HepG2 (cell line): ENCODE data around the gene RUSF1. TPM values are rescaled to one million over a fixed set of nuclear protein-coding genes. Genes with fewer than 3 reads are reported as not detected.

Experiments used
- ESRRA ChIP-seq: sonication (generic); formaldehyde crosslinking; IDR thresholded peaks from 2 replicates; pipeline ENCODE4 v1.5.1; 2020; ENCODE audit warnings: mild to moderate bottlenecking, low read depth, missing genetic modification reagents
- GATAD2A ChIP-seq: IDR thresholded peaks from 2 replicates; pipeline ENCODE4 v1.6.1; 2016
- NCOA1 ChIP-seq: sonication (generic); formaldehyde crosslinking; IDR thresholded peaks from 2 replicates; pipeline ENCODE4 v1.9.0; 2021; ENCODE audit warnings: missing genetic modification reagents
- RXRA ChIP-seq: sonication (generic); formaldehyde crosslinking; IDR thresholded peaks from 2 replicates; pipeline ENCODE4 v1.5.1; 2020; ENCODE audit warnings: missing genetic modification reagents
- TOPORS ChIP-seq: sonication (generic); formaldehyde crosslinking; IDR thresholded peaks from 2 replicates; pipeline ENCODE4 v1.8.0; 2023; ENCODE audit warnings: mild to moderate bottlenecking, missing genetic modification reagents
- ZNF12 ChIP-seq: sonication (generic); formaldehyde crosslinking; IDR thresholded peaks from 2 replicates; pipeline ENCODE4 v1.5.0; 2020; ENCODE audit warnings: missing genetic modification reagents
- ZNF121 ChIP-seq: sonication (generic); formaldehyde crosslinking; IDR thresholded peaks from 2 replicates; pipeline ENCODE4 v1.5.0; 2020; ENCODE audit warnings: mild to moderate bottlenecking, missing genetic modification reagents
- ZNF468 ChIP-seq: sonication (generic); formaldehyde crosslinking; IDR thresholded peaks from 2 replicates; pipeline ENCODE4 v1.8.0; 2022; ENCODE audit warnings: mild to moderate bottlenecking, moderate library complexity, missing genetic modification reagents
- polyA plus RNA-seq, 8 experiments: library from polyadenylated mRNA; depleted of rRNA in 3 of 8; stranded (reverse) in 7 of 8; unstranded in 1 of 8; fragments of >200 nt; fragmentation: Illumina TruSeq in 4 of 8; extraction: Trizol in 4 of 8; gene quantifications; 2 replicates each; pipeline versions ENCODE4 v1.2.1 to v1.2.3, GENCODE V29; 2011 to 2016; ENCODE audit warnings: low read depth in 4 of 8, missing spikeins in 1 of 8, mixed read lengths in 1 of 8; ENCODE audit not compliant: insufficient read depth in 1 of 8
- total RNA-seq, 5 experiments: library from RNA; depleted of rRNA; stranded (reverse); fragments of >200 nt; fragmentation: Illumina TruSeq; extraction: Trizol; gene quantifications; 2 replicates each; pipeline ENCODE4 v1.2.3, GENCODE V29; 2016; ENCODE audit warnings: low read depth in 1 of 5
- TF ChIP-seq, protein P1 (sequence below): sonication (generic); formaldehyde crosslinking; IDR thresholded peaks from 2 replicates; pipeline ENCODE4 v1.4.0; 2020; ENCODE audit warnings: mild to moderate bottlenecking, missing genetic modification reagents
- TF ChIP-seq, protein P2 (sequence below): sonication (generic); formaldehyde crosslinking; IDR thresholded peaks from 2 replicates; pipeline ENCODE4 v1.9.0; 2022; ENCODE audit warnings: low read depth, missing genetic modification reagents
- TF ChIP-seq, protein P3 (sequence below): sonication (generic); formaldehyde crosslinking; IDR thresholded peaks from 2 replicates; pipeline ENCODE4 v1.4.0; 2020; ENCODE audit warnings: missing genetic modification reagents
- TF ChIP-seq, protein P4 (sequence below): sonication (generic); formaldehyde crosslinking; IDR thresholded peaks from 2 replicates; pipeline ENCODE4 v1.4.0; 2020; ENCODE audit warnings: missing genetic modification reagents, mild to moderate bottlenecking, borderline replicate concordance
- TF ChIP-seq, protein P5 (sequence below): sonication (generic); formaldehyde crosslinking; IDR thresholded peaks from 2 replicates; pipeline ENCODE4 v1.4.0; 2020; ENCODE audit warnings: missing genetic modification reagents, borderline replicate concordance

RUSF1 gene
- total and polyA plus RNA-seq, 2 of the 13 experiments (the other 11 are each of a cell fraction or from before 2014, with no cell fraction given) = 40.8 to 50.2 TPM

DNA sequence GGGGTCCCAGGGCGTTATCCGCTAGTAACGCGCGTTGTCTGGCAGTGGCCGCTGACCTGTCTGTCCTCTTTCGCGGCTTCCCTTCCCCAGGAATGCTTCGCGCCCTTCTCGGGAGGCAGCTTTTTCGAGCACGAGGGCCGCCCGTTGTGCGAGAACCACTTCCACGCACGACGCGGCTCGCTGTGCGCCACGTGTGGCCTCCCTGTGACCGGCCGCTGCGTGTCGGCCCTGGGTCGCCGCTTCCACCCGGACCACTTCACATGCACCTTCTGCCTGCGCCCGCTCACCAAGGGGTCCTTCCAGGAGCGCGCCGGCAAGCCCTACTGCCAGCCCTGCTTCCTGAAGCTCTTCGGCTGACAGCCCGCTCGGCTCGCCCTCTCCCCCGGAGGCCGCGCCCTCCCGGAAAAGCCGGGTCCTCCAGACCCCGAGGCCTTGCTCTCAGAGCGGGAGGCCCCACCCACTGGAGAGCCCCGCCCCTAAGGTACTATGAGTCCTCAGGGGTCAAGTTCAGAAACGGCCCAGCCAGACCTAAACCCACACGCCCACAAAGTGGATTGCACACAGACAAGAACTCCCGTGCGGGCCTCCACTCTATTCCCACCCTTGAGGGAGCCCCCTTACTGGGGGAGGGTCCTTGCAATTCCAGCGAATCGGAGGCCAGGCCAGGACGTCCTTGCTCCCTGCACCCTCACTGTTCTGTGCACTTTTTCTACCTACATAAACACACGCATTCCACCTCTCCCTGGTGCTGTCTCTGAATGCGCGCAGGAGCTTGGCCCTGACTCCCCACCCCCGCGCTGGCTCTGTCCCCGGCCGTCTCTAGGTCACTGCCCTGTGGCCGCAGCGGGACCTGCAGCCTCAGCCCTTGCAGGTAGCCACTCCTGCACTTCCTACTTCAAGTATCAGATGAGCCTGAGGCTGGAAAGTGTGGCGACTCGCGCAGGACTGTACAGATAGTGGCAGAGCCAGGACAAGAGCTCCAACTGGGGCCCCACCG lies 30.7 kb downstream of the RUSF1 start (continued):
- TF ChIP-seq ESRRA (CRISPR knock-in tag) (peak; percentile 61), ZNF12 (no peak), TOPORS (peak; percentile 93), NCOA1 (CRISPR knock-in tag) (no peak; the same call in 1 of the 2 replicates), RXRA (CRISPR knock-in tag) (peak; percentile 95), GATAD2A (CRISPR knock-in tag) (peak; percentile 58), ZNF468 (CRISPR knock-in tag) (no peak), ZNF121 (CRISPR knock-in tag) (peak; percentile 73)
- TF ChIP-seq, protein P1, sequence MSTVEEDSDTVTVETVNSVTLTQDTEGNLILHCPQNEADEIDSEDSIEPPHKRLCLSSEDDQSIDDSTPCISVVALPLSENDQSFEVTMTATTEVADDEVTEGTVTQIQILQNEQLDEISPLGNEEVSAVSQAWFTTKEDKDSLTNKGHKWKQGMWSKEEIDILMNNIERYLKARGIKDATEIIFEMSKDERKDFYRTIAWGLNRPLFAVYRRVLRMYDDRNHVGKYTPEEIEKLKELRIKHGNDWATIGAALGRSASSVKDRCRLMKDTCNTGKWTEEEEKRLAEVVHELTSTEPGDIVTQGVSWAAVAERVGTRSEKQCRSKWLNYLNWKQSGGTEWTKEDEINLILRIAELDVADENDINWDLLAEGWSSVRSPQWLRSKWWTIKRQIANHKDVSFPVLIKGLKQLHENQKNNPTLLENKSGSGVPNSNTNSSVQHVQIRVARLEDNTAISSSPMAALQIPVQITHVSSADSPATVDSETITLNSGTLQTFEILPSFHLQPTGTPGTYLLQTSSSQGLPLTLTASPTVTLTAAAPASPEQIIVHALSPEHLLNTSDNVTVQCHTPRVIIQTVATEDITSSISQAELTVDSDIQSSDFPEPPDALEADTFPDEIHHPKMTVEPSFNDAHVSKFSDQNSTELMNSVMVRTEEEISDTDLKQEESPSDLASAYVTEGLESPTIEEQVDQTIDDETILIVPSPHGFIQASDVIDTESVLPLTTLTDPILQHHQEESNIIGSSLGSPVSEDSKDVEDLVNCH = peak; percentile 60; the same call in 1 of the 2 replicates
- TF ChIP-seq, protein P2, sequence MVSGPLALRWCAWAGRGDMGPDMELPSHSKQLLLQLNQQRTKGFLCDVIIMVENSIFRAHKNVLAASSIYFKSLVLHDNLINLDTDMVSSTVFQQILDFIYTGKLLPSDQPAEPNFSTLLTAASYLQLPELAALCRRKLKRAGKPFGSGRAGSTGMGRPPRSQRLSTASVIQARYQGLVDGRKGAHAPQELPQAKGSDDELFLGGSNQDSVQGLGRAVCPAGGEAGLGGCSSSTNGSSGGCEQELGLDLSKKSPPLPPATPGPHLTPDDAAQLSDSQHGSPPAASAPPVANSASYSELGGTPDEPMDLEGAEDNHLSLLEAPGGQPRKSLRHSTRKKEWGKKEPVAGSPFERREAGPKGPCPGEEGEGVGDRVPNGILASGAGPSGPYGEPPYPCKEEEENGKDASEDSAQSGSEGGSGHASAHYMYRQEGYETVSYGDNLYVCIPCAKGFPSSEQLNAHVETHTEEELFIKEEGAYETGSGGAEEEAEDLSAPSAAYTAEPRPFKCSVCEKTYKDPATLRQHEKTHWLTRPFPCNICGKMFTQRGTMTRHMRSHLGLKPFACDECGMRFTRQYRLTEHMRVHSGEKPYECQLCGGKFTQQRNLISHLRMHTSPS (CRISPR knock-in tag) = peak; percentile 33; the same call in 1 of the 2 replicates
- TF ChIP-seq, protein P3, sequence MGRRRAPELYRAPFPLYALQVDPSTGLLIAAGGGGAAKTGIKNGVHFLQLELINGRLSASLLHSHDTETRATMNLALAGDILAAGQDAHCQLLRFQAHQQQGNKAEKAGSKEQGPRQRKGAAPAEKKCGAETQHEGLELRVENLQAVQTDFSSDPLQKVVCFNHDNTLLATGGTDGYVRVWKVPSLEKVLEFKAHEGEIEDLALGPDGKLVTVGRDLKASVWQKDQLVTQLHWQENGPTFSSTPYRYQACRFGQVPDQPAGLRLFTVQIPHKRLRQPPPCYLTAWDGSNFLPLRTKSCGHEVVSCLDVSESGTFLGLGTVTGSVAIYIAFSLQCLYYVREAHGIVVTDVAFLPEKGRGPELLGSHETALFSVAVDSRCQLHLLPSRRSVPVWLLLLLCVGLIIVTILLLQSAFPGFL (CRISPR knock-in tag) = no peak
- TF ChIP-seq, protein P4, sequence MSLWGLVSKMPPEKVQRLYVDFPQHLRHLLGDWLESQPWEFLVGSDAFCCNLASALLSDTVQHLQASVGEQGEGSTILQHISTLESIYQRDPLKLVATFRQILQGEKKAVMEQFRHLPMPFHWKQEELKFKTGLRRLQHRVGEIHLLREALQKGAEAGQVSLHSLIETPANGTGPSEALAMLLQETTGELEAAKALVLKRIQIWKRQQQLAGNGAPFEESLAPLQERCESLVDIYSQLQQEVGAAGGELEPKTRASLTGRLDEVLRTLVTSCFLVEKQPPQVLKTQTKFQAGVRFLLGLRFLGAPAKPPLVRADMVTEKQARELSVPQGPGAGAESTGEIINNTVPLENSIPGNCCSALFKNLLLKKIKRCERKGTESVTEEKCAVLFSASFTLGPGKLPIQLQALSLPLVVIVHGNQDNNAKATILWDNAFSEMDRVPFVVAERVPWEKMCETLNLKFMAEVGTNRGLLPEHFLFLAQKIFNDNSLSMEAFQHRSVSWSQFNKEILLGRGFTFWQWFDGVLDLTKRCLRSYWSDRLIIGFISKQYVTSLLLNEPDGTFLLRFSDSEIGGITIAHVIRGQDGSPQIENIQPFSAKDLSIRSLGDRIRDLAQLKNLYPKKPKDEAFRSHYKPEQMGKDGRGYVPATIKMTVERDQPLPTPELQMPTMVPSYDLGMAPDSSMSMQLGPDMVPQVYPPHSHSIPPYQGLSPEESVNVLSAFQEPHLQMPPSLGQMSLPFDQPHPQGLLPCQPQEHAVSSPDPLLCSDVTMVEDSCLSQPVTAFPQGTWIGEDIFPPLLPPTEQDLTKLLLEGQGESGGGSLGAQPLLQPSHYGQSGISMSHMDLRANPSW = peak; percentile 84; the same call in 1 of the 2 replicates
- TF ChIP-seq, protein P5, sequence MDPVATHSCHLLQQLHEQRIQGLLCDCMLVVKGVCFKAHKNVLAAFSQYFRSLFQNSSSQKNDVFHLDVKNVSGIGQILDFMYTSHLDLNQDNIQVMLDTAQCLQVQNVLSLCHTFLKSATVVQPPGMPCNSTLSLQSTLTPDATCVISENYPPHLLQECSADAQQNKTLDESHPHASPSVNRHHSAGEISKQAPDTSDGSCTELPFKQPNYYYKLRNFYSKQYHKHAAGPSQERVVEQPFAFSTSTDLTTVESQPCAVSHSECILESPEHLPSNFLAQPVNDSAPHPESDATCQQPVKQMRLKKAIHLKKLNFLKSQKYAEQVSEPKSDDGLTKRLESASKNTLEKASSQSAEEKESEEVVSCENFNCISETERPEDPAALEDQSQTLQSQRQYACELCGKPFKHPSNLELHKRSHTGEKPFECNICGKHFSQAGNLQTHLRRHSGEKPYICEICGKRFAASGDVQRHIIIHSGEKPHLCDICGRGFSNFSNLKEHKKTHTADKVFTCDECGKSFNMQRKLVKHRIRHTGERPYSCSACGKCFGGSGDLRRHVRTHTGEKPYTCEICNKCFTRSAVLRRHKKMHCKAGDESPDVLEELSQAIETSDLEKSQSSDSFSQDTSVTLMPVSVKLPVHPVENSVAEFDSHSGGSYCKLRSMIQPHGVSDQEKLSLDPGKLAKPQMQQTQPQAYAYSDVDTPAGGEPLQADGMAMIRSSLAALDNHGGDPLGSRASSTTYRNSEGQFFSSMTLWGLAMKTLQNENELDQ (CRISPR knock-in tag) = 0 out of 2 replicates have a peak, but pooled peaks have one; percentile 73
